ENCODE results near the gene RABL6.
A peak's percentile ranks its signal among the peaks of the same experiment; 100 is the strongest.
"Not testable (repeated sequence)": the region's sequence is repeated elsewhere in the genome, so short reads cannot be mapped to it uniquely, and the experiment has no call there.

Gene RABL6

GRCh38 chr9:136787690-136788400, 19.9 kb upstream of the RABL6 start:
- peak; percentile 89 to 91 for DNase-seq
- no peak for TF ChIP-seq GATA1 (IDR thresholded peaks at IDR 0.05; ENCODE audit: low read depth, low read length)
- no peak for TF ChIP-seq POLR2A (IDR thresholded peaks at IDR 0.05; ENCODE audit: low read length)

GRCh38 chr9:136788644-136789522, 18.9 kb upstream of the RABL6 start:
- peak; percentile 62 to 75 for DNase-seq
- peak; percentile 45 for TF ChIP-seq POLR2A (IDR thresholded peaks at IDR 0.05; ENCODE audit: low read length)

- TF ChIP-seq GATA1 (IDR thresholded peaks at IDR 0.05; ENCODE audit: low read depth, low read length) (no peak), POLR2A (IDR thresholded peaks at IDR 0.05; ENCODE audit: low read length) (no peak)
- no peak for DNase-seq
These were observed 18.2 kb upstream of the RABL6 start for GRCh38 chr9:136789523-136789937.

GRCh38 chr9:136790640-136791515, 16.9 kb upstream of the RABL6 start, which contains the start of gene TMEM141:
Gene TMEM141, plus strand, starts transcription at chr9:136791344. Its CDS starts 27 bp downstream, at chr9:136791371.
- TF ChIP-seq POLR2A (IDR thresholded peaks at IDR 0.05; ENCODE audit: low read length) (peak; percentile 42), GATA1 (IDR thresholded peaks at IDR 0.05; ENCODE audit: low read depth, low read length) (no peak)
- peak; percentile 100 for DNase-seq

- TF ChIP-seq POLR2A (IDR thresholded peaks at IDR 0.05; ENCODE audit: low read length) (no peak), GATA1 (IDR thresholded peaks at IDR 0.05; ENCODE audit: low read depth, low read length) (no peak)
- peak; percentile 75 to 78 for DNase-seq
These were observed 16.1 kb upstream of the RABL6 start for GRCh38 chr9:136791516-136792276.

GRCh38 chr9:136792321-136793085, 15.2 kb upstream of the RABL6 start:
- DNase-seq, result peak in 1 of 2 experiments; percentile 36
- TF ChIP-seq GATA1 (IDR thresholded peaks at IDR 0.05; ENCODE audit: low read depth, low read length) (no peak), POLR2A (IDR thresholded peaks at IDR 0.05; ENCODE audit: low read length) (no peak)

GRCh38 chr9:136793086-136793946, 14.4 kb upstream of the RABL6 start:
- peak; percentile 81 for DNase-seq
- TF ChIP-seq GATA1 (IDR thresholded peaks at IDR 0.05; ENCODE audit: low read depth, low read length) (no peak), POLR2A (IDR thresholded peaks at IDR 0.05; ENCODE audit: low read length) (no peak)

- TF ChIP-seq GATA1 (IDR thresholded peaks at IDR 0.05; ENCODE audit: low read depth, low read length) (no peak), POLR2A (IDR thresholded peaks at IDR 0.05; ENCODE audit: low read length) (no peak)
- DNase-seq, result no peak
These were observed 13.3 kb upstream of the RABL6 start for GRCh38 chr9:136794281-136794999.

- TF ChIP-seq POLR2A (IDR thresholded peaks at IDR 0.05; ENCODE audit: low read length), result no peak
- TF ChIP-seq GATA1 (IDR thresholded peaks at IDR 0.05; ENCODE audit: low read depth, low read length), result no peak
- no peak for DNase-seq
These were observed 12.8 kb upstream of the RABL6 start for GRCh38 chr9:136795000-136795348.

GRCh38 chr9:136796238-136796774, 11.4 kb upstream of the RABL6 start, which contains the start of gene CCDC183:
Gene CCDC183, plus strand, starts transcription at chr9:136796338. Its CDS starts 60 bp downstream, at chr9:136796398.
- TF ChIP-seq GATA1 (IDR thresholded peaks at IDR 0.05; ENCODE audit: low read depth, low read length) (no peak), POLR2A (IDR thresholded peaks at IDR 0.05; ENCODE audit: low read length) (no peak)
- DNase-seq, result no peak

GRCh38 chr9:136796775-136797347, 10.9 kb upstream of the RABL6 start:
- not testable (repeated sequence) for DNase-seq

Data from erythroblast (primary cell).